ENCODE data around the gene CDSN.

Gene CDSN

GRCh38 chr6:31092238-31092637 is 28.0 kb downstream of the CDSN start:
- no peak for TF ChIP-seq CTCF (IDR thresholded peaks at IDR 0.05)

- no peak for TF ChIP-seq CTCF (IDR thresholded peaks at IDR 0.05)
Measured at GRCh38 chr6:31091680-31092079, 28.6 kb downstream of the CDSN start.

GRCh38 chr6:31090973-31091364 is 29.3 kb downstream of the CDSN start:
- no peak for TF ChIP-seq CTCF (IDR thresholded peaks at IDR 0.05)

GRCh38 chr6:31090275-31090972 is 29.8 kb downstream of the CDSN start:
- no peak for TF ChIP-seq CTCF (IDR thresholded peaks at IDR 0.05)

- TF ChIP-seq CTCF (IDR thresholded peaks at IDR 0.05): peak; percentile 71
Measured at GRCh38 chr6:31087494-31088089, 32.7 kb downstream of the CDSN start.

GRCh38 chr6:31086788-31087440 is 33.3 kb downstream of the CDSN start:
- TF ChIP-seq CTCF (IDR thresholded peaks at IDR 0.05): no peak

- TF ChIP-seq CTCF (IDR thresholded peaks at IDR 0.05): peak; percentile 61
Measured at GRCh38 chr6:31083742-31084354, 36.4 kb downstream of the CDSN start.
